NB4 (cell line): ENCODE data around the gene CYTH1.
"Not testable (repeated sequence)": the region's sequence is repeated elsewhere in the genome, so short reads cannot be mapped to it uniquely, and the experiment has no call there.

Source experiments
- DNase-seq: peaks from one replicate; pipeline ENCODE4 v3.0.0; 2010; ENCODE audit warnings: low read depth
- H3K4me3 ChIP-seq: one replicate; pipeline ENCODE4 v1.5.1; 2011; ENCODE audit warnings: mild to moderate bottlenecking, low read depth, low read length, moderate library complexity
- MYC ChIP-seq: IDR thresholded peaks from 2 replicates; pipeline ENCODE4 v1.6.1; 2011; ENCODE audit warnings: low read depth, low read length
- POLR2A ChIP-seq: IDR thresholded peaks from 2 replicates; pipeline ENCODE4 v1.6.1; 2011; ENCODE audit warnings: mild to moderate bottlenecking; ENCODE audit not compliant: insufficient read length; ENCODE audit errors: extremely low read depth
- TF ChIP-seq, protein P1 (sequence below): IDR thresholded peaks from one replicate; pipeline ENCODE4 v1.5.1; 2012; ENCODE audit warnings: low read depth, low read length
- TF ChIP-seq, protein P2 (sequence below): IDR thresholded peaks from 2 replicates; pipeline ENCODE4 v1.6.1; 2011; ENCODE audit warnings: low read depth, low read length

Gene CYTH1

DNA sequence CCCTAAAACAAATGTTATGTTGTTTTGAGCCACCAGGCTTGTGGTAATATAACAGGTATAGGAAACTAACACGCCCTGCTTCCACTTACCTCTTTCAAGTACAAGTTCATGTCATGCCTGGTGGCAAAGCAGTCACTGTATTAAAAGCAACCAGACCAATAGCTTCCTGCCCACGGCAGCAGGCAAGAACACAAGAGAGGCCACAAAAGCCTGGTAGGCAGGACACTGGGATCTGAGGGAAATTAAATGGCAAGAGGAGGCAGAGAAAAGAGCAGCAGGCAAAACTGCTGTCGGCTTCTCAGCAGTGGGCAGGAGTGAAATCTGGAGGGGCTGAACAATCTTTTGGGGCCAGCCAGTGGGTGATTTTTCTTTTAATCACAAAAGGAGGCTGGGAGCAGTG is 2.2 kb downstream of the CYTH1 start:
- TF ChIP-seq MYC, result no peak
- TF ChIP-seq, protein P1, sequence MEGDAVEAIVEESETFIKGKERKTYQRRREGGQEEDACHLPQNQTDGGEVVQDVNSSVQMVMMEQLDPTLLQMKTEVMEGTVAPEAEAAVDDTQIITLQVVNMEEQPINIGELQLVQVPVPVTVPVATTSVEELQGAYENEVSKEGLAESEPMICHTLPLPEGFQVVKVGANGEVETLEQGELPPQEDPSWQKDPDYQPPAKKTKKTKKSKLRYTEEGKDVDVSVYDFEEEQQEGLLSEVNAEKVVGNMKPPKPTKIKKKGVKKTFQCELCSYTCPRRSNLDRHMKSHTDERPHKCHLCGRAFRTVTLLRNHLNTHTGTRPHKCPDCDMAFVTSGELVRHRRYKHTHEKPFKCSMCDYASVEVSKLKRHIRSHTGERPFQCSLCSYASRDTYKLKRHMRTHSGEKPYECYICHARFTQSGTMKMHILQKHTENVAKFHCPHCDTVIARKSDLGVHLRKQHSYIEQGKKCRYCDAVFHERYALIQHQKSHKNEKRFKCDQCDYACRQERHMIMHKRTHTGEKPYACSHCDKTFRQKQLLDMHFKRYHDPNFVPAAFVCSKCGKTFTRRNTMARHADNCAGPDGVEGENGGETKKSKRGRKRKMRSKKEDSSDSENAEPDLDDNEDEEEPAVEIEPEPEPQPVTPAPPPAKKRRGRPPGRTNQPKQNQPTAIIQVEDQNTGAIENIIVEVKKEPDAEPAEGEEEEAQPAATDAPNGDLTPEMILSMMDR, result no peak
- TF ChIP-seq, protein P2, sequence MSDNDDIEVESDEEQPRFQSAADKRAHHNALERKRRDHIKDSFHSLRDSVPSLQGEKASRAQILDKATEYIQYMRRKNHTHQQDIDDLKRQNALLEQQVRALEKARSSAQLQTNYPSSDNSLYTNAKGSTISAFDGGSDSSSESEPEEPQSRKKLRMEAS, result no peak
- TF ChIP-seq POLR2A, result no peak
- H3K4me3 ChIP-seq, result no peak overlapping the region
- no peak for DNase-seq

DNA sequence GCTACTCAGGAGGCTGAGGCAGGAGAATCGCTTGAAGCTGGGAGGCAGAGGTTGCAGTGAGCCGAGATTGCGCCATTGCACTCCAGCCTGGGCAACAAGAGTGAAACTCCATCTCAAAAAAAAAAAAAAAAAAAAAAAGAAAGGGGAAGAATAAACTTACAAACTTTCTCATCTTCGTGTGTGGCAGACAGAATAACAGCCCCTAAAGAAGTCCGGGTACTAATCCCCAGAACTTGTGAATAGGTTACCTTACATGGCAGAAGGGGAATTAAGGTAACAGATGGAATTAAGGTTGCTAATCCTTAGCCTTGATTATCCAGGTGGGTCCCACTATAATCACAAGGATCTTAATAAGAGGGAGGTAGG is 2.8 kb downstream of the CYTH1 start:
- DNase-seq, H3K4me3 ChIP-seq: not testable (repeated sequence)

DNA sequence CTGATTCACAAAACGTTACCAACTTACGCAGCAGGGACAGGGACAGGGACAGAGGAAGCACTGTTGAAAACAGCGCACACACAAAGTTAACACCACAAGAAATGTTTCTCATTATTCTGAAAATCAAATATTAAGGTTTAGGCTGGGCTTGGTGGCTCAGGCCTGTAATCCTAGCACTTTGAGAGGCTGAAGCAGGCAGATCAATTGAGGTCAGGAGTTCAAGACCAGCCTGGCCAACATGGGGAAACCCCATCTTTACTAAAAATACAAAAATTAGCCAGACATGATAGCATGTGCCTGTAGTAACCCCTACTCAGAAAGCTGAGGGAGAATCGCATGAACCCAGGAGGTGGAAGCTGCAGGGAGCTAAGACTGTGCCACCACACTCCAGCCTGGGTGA is 4.2 kb downstream of the CYTH1 start:
- TF ChIP-seq MYC, result no peak
- TF ChIP-seq, protein P1, result no peak
- TF ChIP-seq POLR2A, result no peak
- TF ChIP-seq, protein P2, result no peak

DNA sequence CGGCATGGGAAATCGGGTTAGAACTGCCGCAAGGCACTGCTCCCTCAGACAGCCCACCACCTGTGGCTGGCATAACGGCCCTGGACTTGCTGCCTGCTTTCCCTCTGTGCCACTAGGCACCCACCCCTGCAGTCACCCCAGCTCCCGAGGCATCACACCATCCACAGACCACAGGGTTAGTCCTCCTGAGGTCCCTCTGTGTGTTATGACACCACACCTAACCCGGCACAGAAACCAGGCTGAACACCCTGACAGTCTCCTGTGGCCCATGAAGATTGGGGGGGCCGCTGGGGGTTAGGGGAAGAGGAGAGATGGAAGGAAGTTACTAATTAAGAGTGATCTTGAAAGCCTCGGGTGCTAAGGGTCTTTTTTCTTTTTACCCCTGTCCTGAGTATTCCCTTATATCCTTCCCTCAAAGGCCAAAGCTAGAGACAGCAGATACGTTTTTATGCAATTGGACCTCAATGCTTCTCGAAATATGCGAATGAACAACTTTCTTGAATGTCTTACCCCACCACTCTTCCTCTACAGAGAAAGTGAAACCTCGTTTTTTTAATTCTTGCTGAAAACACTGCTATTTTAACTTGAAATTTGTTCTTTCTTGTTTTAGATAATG is 7.0 kb downstream of the CYTH1 start:
- DNase-seq, result peak; percentile 54
- peak overlapping the region; percentile 58 for H3K4me3 ChIP-seq
- TF ChIP-seq MYC (no peak), POLR2A (no peak)
- TF ChIP-seq, protein P1, result no peak
- TF ChIP-seq, protein P2, result no peak

More for the DNA sequence above, 4.2 kb downstream of the CYTH1 start:
- no peak overlapping the region for H3K4me3 ChIP-seq
- no peak for DNase-seq

DNA sequence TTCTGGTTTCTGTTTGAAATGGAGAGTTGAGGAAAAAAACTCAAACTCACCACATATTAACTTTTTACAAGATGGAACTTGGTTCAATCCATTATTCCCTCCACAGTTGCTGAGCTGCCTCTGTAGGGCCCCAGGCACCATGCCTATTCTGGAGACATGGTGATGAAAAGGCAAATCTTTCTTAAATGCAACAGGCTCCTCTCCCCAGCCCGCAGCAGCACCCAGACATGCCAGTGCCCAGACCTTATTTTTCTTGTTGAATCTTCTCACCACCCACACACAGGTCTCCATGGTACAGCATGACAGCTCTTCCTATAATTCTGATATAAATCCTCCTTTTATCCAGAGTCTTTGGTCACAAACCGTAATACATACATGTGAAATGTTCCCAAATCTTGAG is 7.6 kb downstream of the CYTH1 start:
- DNase-seq, result no peak
- no peak overlapping the region for H3K4me3 ChIP-seq
- TF ChIP-seq, protein P2, result no peak
- TF ChIP-seq, protein P1, result no peak
- no peak for TF ChIP-seq MYC
- TF ChIP-seq POLR2A, result no peak

DNA sequence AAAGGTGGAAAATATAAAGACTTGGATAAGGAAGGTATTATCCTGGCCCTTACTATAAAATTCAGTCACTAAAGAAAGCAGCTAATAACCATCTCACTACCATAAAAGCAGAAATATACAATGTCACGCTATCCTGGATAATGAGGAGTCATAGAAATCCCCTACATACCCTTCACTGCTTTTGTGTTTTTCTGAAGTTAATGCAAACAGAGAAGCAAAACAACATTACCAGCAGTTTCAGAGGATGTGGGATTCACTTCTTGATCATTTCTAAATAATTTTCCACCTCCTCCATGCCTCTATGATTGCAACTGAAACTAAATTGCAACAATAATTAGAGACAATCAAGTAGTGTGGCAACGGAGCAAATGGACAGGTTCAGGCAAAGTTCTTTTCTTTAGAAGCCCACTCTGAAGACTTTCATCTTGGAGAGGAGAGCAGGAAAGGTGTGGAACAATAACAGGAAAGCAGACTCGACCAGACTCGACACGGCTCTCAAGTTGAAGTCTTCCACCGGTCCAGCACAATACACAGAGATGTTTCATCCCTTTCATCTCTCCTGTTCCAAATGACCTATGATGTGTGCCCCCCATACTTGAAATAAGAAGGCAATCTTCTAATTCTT is 10.2 kb downstream of the CYTH1 start:
- no peak overlapping the region for H3K4me3 ChIP-seq
- DNase-seq, result no peak
- TF ChIP-seq, protein P1, result no peak
- TF ChIP-seq POLR2A (no peak), MYC (no peak)
- TF ChIP-seq, protein P2, result no peak
